Activated naive CD4-positive, alpha-beta T cell treated with anti-CD3 and anti-CD28 coated beads, Interleukin-2, amount 10 ng/mL, durations not matched to agents 7 days and 5 days (primary cell): ENCODE results near the gene PANK4.

Experiments used
- CTCF ChIA-PET: fragments of 350-600 bp; sonication (Branson Sonifier 250); formaldehyde crosslinking; loops from one replicate; lab custom pipeline; 2021; ENCODE audit warnings: antibody characterized with exemption; lab: Charles Lee
- DNase-seq: peaks from one replicate; pipeline ENCODE4 v3.0.0-alpha.2; 2020
- H3K27ac Mint-ChIP-seq: one replicate; pipeline ENCODE4 v1.8.0; 2021; ENCODE audit warnings: mild to moderate bottlenecking, moderate library complexity, mixed read lengths
- H3K27me3 Mint-ChIP-seq: one replicate; pipeline ENCODE4 v1.8.0; 2021; ENCODE audit warnings: mild to moderate bottlenecking, mixed read lengths
- H3K36me3 Mint-ChIP-seq: one replicate; pipeline ENCODE4 v1.8.0; 2021; ENCODE audit warnings: mixed read lengths
- H3K4me1 Mint-ChIP-seq: one replicate; pipeline ENCODE4 v1.8.0; 2021; ENCODE audit warnings: mixed read lengths
- H3K4me3 Mint-ChIP-seq: one replicate; pipeline ENCODE4 v1.8.0; 2021; ENCODE audit warnings: mild to moderate bottlenecking, moderate library complexity, mixed read lengths
- H3K9me3 Mint-ChIP-seq: one replicate; pipeline ENCODE4 v1.8.0; 2021; ENCODE audit warnings: mixed read lengths

The PANK4 gene

DNA sequence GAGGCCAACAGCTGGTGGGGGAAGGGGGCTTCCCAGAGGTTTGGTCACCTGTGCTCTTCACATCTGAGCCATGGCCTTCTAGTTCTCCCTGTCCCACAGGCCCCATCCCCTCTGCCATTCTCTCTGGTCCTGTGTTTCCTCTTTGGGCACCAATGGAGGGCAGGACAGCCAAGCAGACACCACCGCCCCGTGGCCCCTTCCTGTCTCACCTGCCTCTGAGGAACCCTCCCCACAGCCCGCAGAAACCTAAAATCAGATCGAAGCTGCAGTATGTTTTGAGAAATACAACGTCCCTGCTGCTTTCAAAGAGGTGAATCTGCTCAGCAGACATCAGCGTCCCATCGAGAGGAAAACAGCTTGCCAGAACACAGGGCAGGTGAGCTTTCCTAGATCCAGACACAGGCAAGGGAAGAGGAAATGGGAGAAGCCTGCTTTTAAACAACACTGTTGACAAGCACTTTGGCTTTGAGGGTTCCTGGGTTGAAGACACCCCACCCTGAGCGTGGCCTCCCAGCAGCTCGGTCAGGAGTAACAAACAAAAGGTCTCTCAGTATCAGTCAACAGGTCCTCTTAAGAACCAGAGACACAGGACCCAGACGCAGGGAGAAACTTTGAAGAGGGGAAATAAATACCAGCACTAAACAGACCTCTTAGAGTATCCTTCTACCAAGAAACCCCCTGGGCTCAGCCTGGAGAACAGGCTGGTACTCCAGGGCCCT lies 2.3 kb downstream of the PANK4 start:
- no peaks in the 10 kb centered on the region for H3K9me3 Mint-ChIP-seq
- H3K4me3 Mint-ChIP-seq = peak overlapping the region; percentile 89
- peaks cover 24% of the 10 kb centered on the region for H3K27me3 Mint-ChIP-seq
- CTCF ChIA-PET = interaction anchor here (1.2 to 1.8 kb wide), 6 partner anchors 22 to 111 kb away, joined by 3 to 15 read pairs (median 4); partner anchors contain the start of gene TNFRSF14
- H3K36me3 Mint-ChIP-seq = peaks cover 34% of the 10 kb centered on the region
- peak overlapping the region; percentile 99 for H3K27ac Mint-ChIP-seq
- peak; percentile 81 for DNase-seq
- peaks cover 47% of the 10 kb centered on the region for H3K4me1 Mint-ChIP-seq

DNA sequence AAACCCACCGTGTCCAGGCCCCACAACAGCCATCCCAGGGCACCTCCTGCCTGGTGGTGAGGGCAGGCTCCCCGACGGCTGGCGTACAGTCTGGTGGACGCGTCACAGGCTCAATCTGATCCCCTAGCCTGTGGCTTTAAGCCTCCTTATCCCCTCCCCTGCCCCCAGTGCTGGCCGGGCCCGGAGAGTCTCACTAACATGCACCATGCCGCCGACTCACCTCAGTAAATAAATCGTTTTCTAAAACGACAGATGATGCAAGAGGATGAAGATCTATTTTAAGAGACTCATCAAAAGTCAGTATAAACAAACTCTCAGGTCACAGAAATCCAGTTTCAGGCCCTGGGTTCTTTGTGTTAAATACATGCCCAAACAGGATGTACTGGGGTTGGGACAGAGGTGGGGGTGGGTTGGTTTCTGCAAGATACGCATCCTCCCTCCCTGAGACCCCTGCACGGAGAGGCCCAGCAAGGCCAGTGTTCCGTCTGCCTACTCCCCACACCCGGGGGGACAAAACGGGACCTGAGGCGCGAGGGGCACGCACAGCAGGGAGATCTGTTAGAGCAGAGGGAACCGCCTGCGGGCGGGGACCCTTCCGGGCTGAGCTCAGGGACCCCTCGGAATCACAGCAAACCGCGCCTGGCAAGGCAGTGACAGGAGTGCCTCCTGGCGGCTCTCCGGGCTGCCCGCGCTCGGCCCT lies 3.1 kb downstream of the PANK4 start:
- peaks cover 17% of the 10 kb centered on the region for H3K27me3 Mint-ChIP-seq
- peaks cover 38% of the 10 kb centered on the region for H3K36me3 Mint-ChIP-seq
- peak overlapping the region; percentile 99 for H3K27ac Mint-ChIP-seq
- peak; percentile 55 for DNase-seq
- H3K4me1 Mint-ChIP-seq = peaks cover 41% of the 10 kb centered on the region
- CTCF ChIA-PET = interaction anchor here (1.2 to 1.8 kb wide), 5 partner anchors 22 to 110 kb away, joined by 3 to 15 read pairs (median 4); partner anchors contain the start of gene TNFRSF14
- H3K4me3 Mint-ChIP-seq = peak overlapping the region; percentile 89
- H3K9me3 Mint-ChIP-seq = no peaks in the 10 kb centered on the region

DNA sequence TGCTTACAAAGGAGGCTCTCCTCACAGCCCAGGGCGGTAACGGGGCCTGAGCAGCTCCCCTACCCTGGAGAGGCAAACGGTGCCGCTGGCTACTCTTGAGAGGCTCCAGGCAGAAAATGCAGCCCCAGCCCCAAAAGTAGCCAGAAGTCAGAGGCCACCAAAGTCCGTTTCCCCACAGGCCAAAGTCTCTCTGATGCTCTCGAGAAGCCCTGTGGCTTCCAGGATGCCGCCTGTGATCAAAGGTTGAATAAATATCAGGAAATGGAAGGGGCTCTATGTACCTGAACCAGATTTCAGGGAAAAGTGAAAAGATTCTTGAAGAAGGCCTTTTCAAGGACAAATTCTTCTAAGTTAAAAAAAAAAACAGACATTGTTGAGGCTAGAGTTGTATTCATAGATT lies 4.2 kb downstream of the PANK4 start:
- no peak for DNase-seq
- Mint-ChIP-seq H3K4me1 (peaks cover 39% of the 10 kb centered on the region), H3K27ac (peak overlapping the region; percentile 99), H3K4me3 (no peak overlapping the region), H3K36me3 (peaks cover 42% of the 10 kb centered on the region), H3K9me3 (no peaks in the 10 kb centered on the region), H3K27me3 (peaks cover 6% of the 10 kb centered on the region)
- CTCF ChIA-PET = no interaction called here

DNA sequence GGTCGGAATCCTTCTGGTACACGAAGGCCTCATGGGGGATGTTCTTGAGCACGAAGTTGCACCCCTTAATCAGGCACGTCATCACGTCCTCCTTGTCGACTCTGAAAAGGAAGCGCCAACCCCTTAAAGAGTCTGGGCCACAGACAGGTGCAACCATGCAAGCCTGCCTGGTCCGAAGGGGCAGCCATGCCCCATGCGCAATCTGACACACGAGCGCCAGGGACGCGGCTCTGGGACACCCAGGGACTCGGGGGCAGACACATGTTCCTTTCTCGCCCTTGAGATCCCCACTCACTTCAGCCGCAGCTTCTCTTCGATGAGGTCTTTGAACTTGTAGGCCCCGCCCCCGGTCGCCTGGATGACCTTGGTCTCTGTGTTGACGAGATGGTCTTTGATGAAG lies 5.6 kb downstream of the PANK4 start:
- peaks cover 34% of the 10 kb centered on the region for H3K4me1 Mint-ChIP-seq

DNA sequence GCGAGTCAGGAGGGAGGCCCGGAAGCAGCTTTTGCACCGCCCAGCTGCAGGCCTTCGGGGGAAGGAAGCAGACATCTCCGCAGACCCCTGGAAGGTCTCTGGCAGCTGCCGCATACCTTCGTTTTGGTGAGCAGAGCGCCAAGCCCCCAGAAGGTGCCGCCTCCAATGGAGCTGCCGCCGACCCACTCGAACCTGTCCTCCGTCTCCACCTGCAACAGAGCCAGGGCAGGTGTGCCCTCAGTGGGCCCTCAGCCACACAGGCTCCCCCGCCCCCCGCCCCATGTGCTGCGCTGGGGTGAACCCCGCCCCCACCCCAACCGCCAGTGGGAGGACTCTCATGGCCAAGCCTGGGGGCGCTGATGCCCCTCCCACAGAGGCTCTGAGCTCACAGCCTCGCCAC lies 6.2 kb downstream of the PANK4 start:
- H3K4me1 Mint-ChIP-seq = peaks cover 34% of the 10 kb centered on the region
- H3K27me3 Mint-ChIP-seq = no peaks in the 10 kb centered on the region
- no peaks in the 10 kb centered on the region for H3K9me3 Mint-ChIP-seq
- no peak overlapping the region for H3K27ac Mint-ChIP-seq
- DNase-seq = no peak
- H3K36me3 Mint-ChIP-seq = peaks cover 48% of the 10 kb centered on the region
- CTCF ChIA-PET = no interaction called here
- H3K4me3 Mint-ChIP-seq = no peak overlapping the region

More for the DNA sequence above, 5.6 kb downstream of the PANK4 start:
- no peaks in the 10 kb centered on the region for H3K9me3 Mint-ChIP-seq
- CTCF ChIA-PET = no interaction called here
- H3K36me3 Mint-ChIP-seq = peaks cover 46% of the 10 kb centered on the region
- no peak overlapping the region for H3K4me3 Mint-ChIP-seq
- DNase-seq = no peak
- H3K27me3 Mint-ChIP-seq = no peaks in the 10 kb centered on the region
- no peak overlapping the region for H3K27ac Mint-ChIP-seq

DNA sequence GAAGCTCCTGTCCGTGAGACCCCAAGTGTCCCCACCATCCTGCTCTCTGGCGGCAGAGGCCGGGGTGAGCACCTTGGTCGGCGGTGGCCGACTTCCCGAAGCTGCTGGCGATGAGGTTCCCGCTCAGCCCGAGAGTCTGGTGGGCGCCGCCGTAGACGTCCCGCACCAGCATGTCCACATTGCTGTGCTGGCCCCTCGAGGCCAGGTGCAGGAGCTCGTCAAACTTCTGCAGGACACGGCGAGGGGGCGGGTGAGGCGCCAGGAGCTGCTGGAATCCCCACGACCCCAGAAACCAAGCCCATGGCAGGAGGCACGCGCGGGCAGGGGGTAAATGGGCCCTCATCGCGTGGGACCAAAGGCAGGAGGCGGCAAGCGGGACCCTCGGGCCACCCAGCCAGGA lies 6.7 kb downstream of the PANK4 start:
- no peak overlapping the region for H3K4me3 Mint-ChIP-seq
- H3K27me3 Mint-ChIP-seq = no peaks in the 10 kb centered on the region
- peaks cover 29% of the 10 kb centered on the region for H3K4me1 Mint-ChIP-seq
- no peak for DNase-seq
- H3K9me3 Mint-ChIP-seq = no peaks in the 10 kb centered on the region
- H3K36me3 Mint-ChIP-seq = peaks cover 45% of the 10 kb centered on the region
- CTCF ChIA-PET = no interaction called here
- no peak overlapping the region for H3K27ac Mint-ChIP-seq

DNA sequence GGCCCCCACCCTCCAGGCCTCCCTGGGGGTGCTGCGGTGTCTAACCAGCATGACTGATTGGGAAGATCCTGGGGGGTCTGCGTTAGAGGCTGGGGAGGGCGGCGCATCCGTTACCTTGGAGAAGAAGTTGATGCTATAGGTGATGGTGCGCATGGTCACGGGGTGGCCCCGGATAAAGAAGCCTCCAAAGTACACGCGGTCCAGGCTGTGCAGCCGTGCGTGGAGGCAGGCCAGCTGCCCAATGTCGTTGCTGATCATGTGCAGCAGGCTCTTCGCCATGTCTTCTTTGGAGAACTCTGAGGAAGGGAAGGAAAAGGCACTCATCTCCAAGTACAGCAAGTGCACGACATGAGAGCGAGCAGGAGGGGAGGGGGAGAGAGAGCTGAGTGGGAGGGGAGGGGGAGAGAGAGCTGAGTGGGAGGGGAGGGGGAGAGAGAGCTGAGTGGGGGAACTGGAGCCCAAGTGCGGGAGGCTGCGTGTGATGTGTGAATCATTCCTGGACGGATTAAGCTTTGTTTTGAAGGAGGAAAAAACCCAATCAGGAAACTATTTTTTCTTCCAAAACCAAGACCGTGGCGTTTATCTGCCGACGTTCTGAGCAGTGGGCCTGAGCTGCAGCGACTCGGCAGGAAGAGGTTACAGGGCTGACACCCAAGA lies 7.2 kb downstream of the PANK4 start:
- no peak overlapping the region for H3K4me3 Mint-ChIP-seq
- H3K27ac Mint-ChIP-seq = no peak overlapping the region
- no peaks in the 10 kb centered on the region for H3K27me3 Mint-ChIP-seq
- peaks cover 23% of the 10 kb centered on the region for H3K4me1 Mint-ChIP-seq
- no peak for DNase-seq
- peaks cover 44% of the 10 kb centered on the region for H3K36me3 Mint-ChIP-seq
- H3K9me3 Mint-ChIP-seq = no peaks in the 10 kb centered on the region
- CTCF ChIA-PET = interaction anchor here (0.9 kb wide), 1 partner anchor 28 kb away, joined by 3 read pairs; no protein-coding TSS in a partner anchor

DNA sequence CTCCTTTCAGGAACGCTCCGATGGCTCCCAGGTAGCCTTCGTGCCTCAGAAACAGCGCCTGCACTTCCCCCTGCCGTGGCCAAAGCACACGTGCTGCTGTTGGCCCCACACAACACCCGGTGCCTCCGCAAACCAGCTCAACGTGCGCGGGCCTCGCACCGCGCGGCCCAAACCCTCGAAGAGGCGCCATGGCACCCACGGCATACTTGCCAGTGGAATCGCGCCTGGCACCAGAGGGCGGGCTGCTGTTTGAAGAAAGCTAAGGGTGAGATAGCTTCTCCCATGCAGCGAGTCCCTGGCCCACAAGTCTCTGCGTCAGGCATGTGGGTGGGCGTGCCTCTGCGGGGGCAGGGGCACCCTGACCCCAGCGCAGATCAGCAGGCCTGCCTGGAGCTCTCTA lies 7.9 kb downstream of the PANK4 start:
- Mint-ChIP-seq H3K36me3 (peaks cover 44% of the 10 kb centered on the region), H3K27ac (no peak overlapping the region), H3K4me1 (peaks cover 18% of the 10 kb centered on the region), H3K4me3 (no peak overlapping the region), H3K27me3 (no peaks in the 10 kb centered on the region), H3K9me3 (no peaks in the 10 kb centered on the region)
- CTCF ChIA-PET = interaction anchor here (0.9 kb wide), 1 partner anchor 29 kb away, joined by 3 read pairs; no protein-coding TSS in a partner anchor
- DNase-seq = no peak

DNA sequence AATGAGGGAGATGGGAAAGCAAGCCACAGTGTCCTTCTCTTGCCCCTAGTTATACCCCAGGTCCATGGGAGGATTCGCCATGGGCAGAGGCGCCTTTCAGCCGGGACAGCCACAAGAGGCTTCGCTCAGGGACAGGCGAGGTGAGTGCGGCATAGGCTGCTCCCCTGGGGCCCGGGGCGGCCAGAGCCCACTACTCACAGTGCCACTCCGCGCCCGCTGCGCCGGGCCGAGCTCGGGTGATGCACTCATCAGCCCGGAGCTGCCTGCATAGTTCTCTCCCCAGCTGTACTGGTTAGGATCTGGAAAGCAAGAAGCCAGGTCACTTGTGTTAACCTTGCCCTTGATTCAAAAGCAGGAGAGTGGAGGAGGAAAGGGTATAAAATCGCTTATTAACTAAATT lies 8.4 kb downstream of the PANK4 start:
- Mint-ChIP-seq H3K27ac (no peak overlapping the region), H3K4me1 (peaks cover 12% of the 10 kb centered on the region), H3K27me3 (no peaks in the 10 kb centered on the region), H3K9me3 (no peaks in the 10 kb centered on the region), H3K4me3 (no peak overlapping the region), H3K36me3 (peaks cover 44% of the 10 kb centered on the region)
- no peak for DNase-seq
- CTCF ChIA-PET = no interaction called here

DNA sequence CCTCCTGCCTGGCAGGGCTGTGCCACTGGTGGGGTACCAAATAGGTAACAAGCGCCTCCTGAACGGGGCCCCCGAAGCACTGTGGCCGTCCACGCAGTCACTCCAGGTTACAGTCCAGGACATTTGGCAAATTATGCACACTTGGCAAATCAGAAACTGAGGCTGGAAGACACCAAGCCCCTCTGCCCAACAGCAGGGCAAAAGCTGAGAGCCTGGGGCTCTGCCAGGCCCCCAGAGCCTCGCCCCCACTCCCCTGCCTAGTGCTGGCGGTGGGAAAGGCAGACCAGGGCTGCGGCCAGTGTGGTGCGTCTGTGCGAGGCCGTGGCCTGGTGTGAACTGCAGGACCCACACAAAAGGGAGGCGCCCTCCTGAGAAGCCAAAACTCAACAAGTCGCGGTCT lies 9.4 kb downstream of the PANK4 start:
- no peak for DNase-seq
- no peak overlapping the region for H3K27ac Mint-ChIP-seq
- H3K36me3 Mint-ChIP-seq = peaks cover 39% of the 10 kb centered on the region
- no peak overlapping the region for H3K4me3 Mint-ChIP-seq
- no peaks in the 10 kb centered on the region for H3K27me3 Mint-ChIP-seq
- no peaks in the 10 kb centered on the region for H3K9me3 Mint-ChIP-seq
- CTCF ChIA-PET = no interaction called here
- peaks cover 2% of the 10 kb centered on the region for H3K4me1 Mint-ChIP-seq

DNA sequence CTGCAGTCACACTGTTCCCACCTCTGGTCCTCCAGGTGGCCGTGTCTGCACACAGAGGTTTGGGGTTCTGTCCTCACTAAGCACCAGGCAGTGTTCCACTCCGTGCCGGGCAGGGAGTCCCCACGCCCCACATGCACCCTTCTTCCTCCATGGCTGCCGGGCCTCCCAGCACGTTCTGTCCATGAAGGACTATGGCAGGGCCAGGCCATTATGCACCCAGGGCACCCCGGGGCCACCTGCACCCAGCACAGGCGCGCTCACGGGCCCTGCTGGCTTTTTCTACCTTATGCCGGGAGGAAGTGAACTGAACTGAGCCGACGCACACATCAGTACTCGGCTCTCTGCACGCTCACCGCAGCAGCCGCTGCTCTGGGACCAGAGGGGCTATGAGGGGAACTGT lies 10.3 kb downstream of the PANK4 start:
- Mint-ChIP-seq H3K27me3 (no peaks in the 10 kb centered on the region), H3K27ac (no peak overlapping the region), H3K36me3 (peaks cover 39% of the 10 kb centered on the region), H3K9me3 (no peaks in the 10 kb centered on the region), H3K4me1 (no peaks in the 10 kb centered on the region), H3K4me3 (no peak overlapping the region)
- DNase-seq = no peak
- CTCF ChIA-PET = no interaction called here

DNA sequence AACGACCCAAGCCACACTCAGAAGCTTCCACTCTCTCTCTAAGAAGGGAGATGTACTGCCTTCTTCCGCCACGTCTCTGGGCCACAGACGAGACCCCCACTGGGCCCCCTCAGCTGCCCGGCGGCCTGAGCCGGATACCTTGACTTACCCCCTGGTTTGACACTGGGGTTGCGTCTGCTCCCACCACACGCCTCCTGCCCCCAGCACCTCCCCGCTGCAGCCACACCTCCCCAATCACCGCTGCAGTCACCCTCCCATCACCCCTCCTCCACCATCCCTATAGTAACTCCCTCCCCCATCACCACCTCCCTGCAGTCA lies 10.7 kb downstream of the PANK4 start:
- no peak overlapping the region for H3K4me3 Mint-ChIP-seq
- DNase-seq = no peak
- H3K9me3 Mint-ChIP-seq = no peaks in the 10 kb centered on the region
- H3K36me3 Mint-ChIP-seq = peaks cover 35% of the 10 kb centered on the region
- no peaks in the 10 kb centered on the region for H3K4me1 Mint-ChIP-seq
- no peak overlapping the region for H3K27ac Mint-ChIP-seq
- no peaks in the 10 kb centered on the region for H3K27me3 Mint-ChIP-seq
- CTCF ChIA-PET = no interaction called here

DNA sequence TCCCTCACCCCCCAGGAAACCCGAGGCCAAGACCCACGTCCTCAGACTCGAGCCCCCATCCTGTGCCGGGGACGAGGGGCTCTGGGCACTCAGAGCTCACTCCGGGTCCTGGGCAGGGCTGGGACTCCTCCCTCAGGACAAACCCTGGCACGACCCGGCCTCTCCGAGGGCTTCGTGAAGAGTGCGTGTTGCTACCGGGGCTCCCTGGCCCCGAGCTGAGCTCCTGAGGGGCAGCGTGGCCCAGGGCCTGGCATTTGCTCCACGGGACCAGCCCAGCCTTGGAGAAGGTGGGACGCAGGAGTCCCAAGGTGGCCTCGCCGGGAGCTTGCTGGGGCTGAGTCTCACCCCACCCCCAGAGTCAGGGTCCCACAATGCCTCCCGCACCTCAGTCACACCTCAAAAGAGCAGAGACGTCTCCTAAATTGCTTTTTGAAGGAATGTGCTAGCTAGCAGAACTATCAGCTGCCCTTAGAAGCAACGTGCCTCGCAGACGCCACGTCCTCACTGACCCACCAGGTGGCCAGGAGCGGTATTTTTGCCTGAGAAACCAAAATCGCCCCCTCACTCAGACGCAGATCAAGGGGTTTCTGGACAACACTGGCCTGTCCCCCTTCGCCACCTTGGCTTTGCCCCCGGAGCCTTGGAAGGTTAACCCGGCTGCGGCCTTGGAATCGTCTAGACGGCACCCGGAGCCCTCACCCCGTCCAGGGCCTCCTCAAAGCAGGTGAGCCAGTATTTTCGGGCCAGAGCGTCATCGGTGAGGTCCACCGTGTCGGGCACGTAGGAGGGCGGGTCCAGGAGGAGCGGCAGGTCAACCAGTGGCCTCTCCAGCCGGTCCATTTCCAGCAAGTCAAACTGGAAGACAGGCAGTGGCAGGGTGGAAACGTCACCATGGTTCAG lies 11.3 kb downstream of the PANK4 start:
- CTCF ChIA-PET = no interaction called here
- H3K4me1 Mint-ChIP-seq = no peaks in the 10 kb centered on the region
- H3K36me3 Mint-ChIP-seq = peaks cover 37% of the 10 kb centered on the region
- no peak for DNase-seq
- no peaks in the 10 kb centered on the region for H3K27me3 Mint-ChIP-seq
- H3K9me3 Mint-ChIP-seq = no peaks in the 10 kb centered on the region
- no peak overlapping the region for H3K27ac Mint-ChIP-seq
- no peak overlapping the region for H3K4me3 Mint-ChIP-seq
